Mucosa of descending colon (tissue), 3 donors: ENCODE results near the gene IL21R. TPM values are rescaled to one million over a fixed set of nuclear protein-coding genes. Genes with fewer than 3 reads are reported as not detected.

ENCODE experiments used
- ATAC-seq: fragments of 200-7000 bp; cut with Tn5 transposase; one replicate; pipeline ENCODE4 v1.9.1; 2020; ENCODE audit warnings: mild to moderate bottlenecking, moderate library complexity
- DNase-seq, 3 donors: peaks; one replicate each; pipeline ENCODE4 v3.0.0-alpha.2; 2020
- H3K36me3 ChIP-seq: fragments of 200-600 bp; one replicate; pipeline ENCODE4 v1.8.0; 2021; ENCODE audit warnings: low read depth, mild to moderate bottlenecking
- H3K4me1 ChIP-seq: fragments of 200-600 bp; one replicate; pipeline ENCODE4 v1.8.0; 2021; ENCODE audit warnings: low read depth, mild to moderate bottlenecking
- H3K4me3 ChIP-seq: fragments of 200-600 bp; one replicate; pipeline ENCODE4 v1.8.0; 2021; ENCODE audit warnings: mild to moderate bottlenecking
- H3K9me3 ChIP-seq: fragments of 200-600 bp; one replicate; pipeline ENCODE4 v1.8.0; 2021; ENCODE audit warnings: mild to moderate bottlenecking
- intact Hi-C, 2 donors: fragments of 100-400 bp; cut with DNase I in 1 of 2; cut with micrococcal nuclease in 1 of 2; formaldehyde crosslinking; loops; one replicate each; pipeline versions ENCODE4 v1.11.0 to v1.11.1; 2022; cut with DNase I, micrococcal nuclease
- total RNA-seq, 3 donors: library from RNA; stranded (reverse); fragmentation: NEBNext Ultra II Directional in 2 of 3; extraction: Animal tissue kit (Norgen Biotek cat#: 25700) in 2 of 3; gene quantifications; one replicate each; pipeline versions ENCODE4 v1.2.1 to v1.2.4, GENCODE V29; 2021 to 2023
- TF ChIP-seq, protein P1 (sequence below): fragments of 200-600 bp; IDR thresholded peaks from one replicate; pipeline ENCODE4 v1.8.0; 2022; ENCODE audit warnings: antibody characterized with exemption, mild to moderate bottlenecking
- donor health status: DM: no; HTN: no; CAD: no; lungs with moderate emphysema.
- donor health status: DM: no; HTN: no; CAD: no.
- donor health status: DM: no; HTN: yes; CAD: no.

The IL21R gene
- total RNA-seq, 3 donors from 2014 or later, result 0.47 to 1.4 (median 1.0) TPM

DNA sequence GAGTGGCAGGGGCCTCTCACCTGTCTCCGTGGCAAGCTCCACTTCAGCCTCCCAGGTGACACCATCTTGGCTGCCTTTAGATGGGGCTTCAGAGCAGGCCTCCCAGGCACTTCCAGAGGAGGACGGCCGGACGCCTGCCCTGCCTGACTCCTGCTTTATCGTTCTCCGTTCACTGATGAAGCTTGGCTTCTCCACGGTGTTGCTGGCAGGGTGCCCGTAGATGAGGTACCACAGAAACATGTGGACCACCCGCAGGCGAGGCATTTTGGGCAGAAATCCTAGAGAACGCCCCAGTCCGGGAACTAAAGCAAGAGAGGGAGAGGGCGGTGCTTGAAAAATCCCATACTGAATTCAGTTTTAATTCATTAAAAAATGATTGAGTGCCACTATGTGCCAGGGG is 93.2 kb downstream of the IL21R start:
- DNase-seq, result peak in 1 of 3 donors; percentile 7
- intact Hi-C loops, result no loop called here
- TF ChIP-seq, protein P1, sequence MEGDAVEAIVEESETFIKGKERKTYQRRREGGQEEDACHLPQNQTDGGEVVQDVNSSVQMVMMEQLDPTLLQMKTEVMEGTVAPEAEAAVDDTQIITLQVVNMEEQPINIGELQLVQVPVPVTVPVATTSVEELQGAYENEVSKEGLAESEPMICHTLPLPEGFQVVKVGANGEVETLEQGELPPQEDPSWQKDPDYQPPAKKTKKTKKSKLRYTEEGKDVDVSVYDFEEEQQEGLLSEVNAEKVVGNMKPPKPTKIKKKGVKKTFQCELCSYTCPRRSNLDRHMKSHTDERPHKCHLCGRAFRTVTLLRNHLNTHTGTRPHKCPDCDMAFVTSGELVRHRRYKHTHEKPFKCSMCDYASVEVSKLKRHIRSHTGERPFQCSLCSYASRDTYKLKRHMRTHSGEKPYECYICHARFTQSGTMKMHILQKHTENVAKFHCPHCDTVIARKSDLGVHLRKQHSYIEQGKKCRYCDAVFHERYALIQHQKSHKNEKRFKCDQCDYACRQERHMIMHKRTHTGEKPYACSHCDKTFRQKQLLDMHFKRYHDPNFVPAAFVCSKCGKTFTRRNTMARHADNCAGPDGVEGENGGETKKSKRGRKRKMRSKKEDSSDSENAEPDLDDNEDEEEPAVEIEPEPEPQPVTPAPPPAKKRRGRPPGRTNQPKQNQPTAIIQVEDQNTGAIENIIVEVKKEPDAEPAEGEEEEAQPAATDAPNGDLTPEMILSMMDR, result no peak

GRCh38 chr16:27498031-27498825 is 96.3 kb downstream of the IL21R start:
- H3K4me1 ChIP-seq, result no peaks in the 10 kb centered on the region
- DNase-seq (no peak), ATAC-seq (no peak)
- H3K9me3 ChIP-seq, result no peaks in the 10 kb centered on the region
- H3K4me3 ChIP-seq, result no peak overlapping the region
- TF ChIP-seq, protein P1, result no peak
- intact Hi-C loops, result no loop called here
- H3K36me3 ChIP-seq, result peaks cover 9% of the 10 kb centered on the region

More for the DNA sequence above, 93.2 kb downstream of the IL21R start:
- H3K4me1 ChIP-seq, result no peaks in the 10 kb centered on the region
- H3K4me3 ChIP-seq, result no peak overlapping the region
- no peaks in the 10 kb centered on the region for H3K9me3 ChIP-seq
- peaks cover 6% of the 10 kb centered on the region for H3K36me3 ChIP-seq
- ATAC-seq, result no peak

GRCh38 chr16:27498916-27499658 is 97.1 kb downstream of the IL21R start:
- TF ChIP-seq, protein P1, result no peak
- DNase-seq (no peak), ATAC-seq (no peak)
- Histone ChIP-seq H3K4me1 (no peaks in the 10 kb centered on the region), H3K4me3 (no peak overlapping the region), H3K9me3 (no peaks in the 10 kb centered on the region), H3K36me3 (peaks cover 14% of the 10 kb centered on the region)
- intact Hi-C loops, result no loop called here

DNA sequence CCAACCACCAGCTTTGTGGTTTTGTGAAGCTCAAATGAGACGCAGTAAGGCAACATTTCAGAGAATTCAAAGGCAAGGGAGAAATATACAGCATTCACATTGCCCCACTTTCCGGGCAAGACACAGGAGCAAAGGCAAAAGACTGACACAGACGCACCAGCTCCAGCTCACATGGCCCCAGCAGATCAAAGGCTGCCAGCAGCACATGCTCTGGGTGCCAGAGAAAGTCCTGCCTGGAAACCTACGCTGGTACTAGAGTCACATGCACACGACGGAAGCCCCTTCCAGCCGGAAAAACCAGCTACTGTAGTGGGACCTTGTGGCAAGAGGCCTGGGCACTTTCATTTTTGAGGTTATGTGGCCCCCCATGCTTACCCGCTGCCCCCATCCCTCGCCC is 97.7 kb downstream of the IL21R start:
- intact Hi-C loops, result no loop called here
- ATAC-seq (no peak), DNase-seq (no peak)
- H3K36me3 ChIP-seq, result peaks cover 19% of the 10 kb centered on the region
- H3K4me1 ChIP-seq, result no peaks in the 10 kb centered on the region
- no peaks in the 10 kb centered on the region for H3K9me3 ChIP-seq
- no peak overlapping the region for H3K4me3 ChIP-seq
- TF ChIP-seq, protein P1, result no peak

GRCh38 chr16:27500801-27501200 is 98.8 kb downstream of the IL21R start:
- intact Hi-C loops, result no loop called here
- Histone ChIP-seq H3K9me3 (no peaks in the 10 kb centered on the region), H3K4me3 (no peak overlapping the region), H3K4me1 (no peaks in the 10 kb centered on the region), H3K36me3 (peaks cover 28% of the 10 kb centered on the region)
- DNase-seq (no peak), ATAC-seq (no peak)
- TF ChIP-seq, protein P1, result no peak

Other genes with a start within 250 kb of the IL21R start
- 10 to 100 TPM in 1 of 3 donors, 1 to 10 TPM in 2; 8.7 to 12.9 (median 8.9) TPM for gene KDM8, start 198.6 kb upstream of the IL21R start, total RNA-seq
- gene NSMCE1, start 133.4 kb upstream of the IL21R start, total RNA-seq, result 10 to 100 TPM; 39.3 to 50.1 (median 48.9) TPM
- gene IL4R, start 88.2 kb upstream of the IL21R start, total RNA-seq, result 100 to 1,000 TPM; 131 to 207 (median 164) TPM
- gene GTF3C1, start 147.7 kb downstream of the IL21R start, total RNA-seq, result 10 to 100 TPM; 47.0 to 58.5 (median 47.7) TPM
- gene KATNIP, start 148.0 kb downstream of the IL21R start, total RNA-seq, result 10 to 100 TPM; 32.8 to 48.6 (median 33.9) TPM